AG10803 (cell line): Measurements from ENCODE around the gene SLC22A15.

Experiments
- DNase-seq: peaks from one replicate; pipeline ENCODE4 v3.0.0; 2010; ENCODE audit warnings: low read depth
- H3K4me3 ChIP-seq: 2 replicates; pipeline ENCODE4 v1.5.1; 2011; ENCODE audit warnings: mild to moderate bottlenecking, low read length, control low read depth
- TF ChIP-seq, protein P1 (sequence below): conservative IDR thresholded peaks from 2 replicates; pipeline ENCODE4 v1.5.1; 2011; ENCODE audit warnings: mild to moderate bottlenecking, low read length, control low read depth, inconsistent platforms

Gene SLC22A15

DNA sequence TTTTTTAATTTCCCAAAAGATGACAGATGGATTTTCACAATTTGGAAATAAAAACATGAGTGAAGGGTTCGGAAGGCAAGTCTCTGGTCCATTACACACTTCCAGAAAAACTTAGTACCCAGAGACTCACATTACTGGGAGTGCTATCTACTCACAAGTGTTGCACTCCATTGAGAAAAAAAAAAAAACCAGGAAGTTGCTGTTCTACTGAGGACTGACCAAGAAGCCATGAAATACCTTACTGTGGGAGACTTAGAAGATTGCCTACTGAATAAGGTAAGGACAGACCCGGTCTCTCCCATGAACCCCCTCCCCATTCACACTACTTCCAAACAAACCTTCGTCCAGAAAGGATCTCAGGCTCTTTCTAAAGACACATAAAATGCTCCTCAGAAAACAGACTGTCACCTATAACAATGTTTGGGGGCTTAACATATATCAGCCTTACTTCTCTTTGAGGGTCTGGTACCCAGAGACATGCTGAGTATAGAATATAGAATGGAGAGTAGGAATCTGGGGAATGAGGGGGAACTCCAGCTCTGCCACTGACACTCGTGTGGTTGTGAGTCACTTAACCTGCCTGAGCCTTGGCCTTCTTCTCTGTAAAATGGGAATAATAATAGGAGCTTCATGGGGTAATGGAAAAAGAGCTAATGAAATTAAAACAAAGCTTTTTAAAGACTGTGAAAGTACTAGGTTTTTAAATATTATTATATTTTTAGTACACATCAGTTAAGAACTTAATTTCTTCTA is 136.3 kb downstream of the SLC22A15 start:
- TF ChIP-seq, protein P1, sequence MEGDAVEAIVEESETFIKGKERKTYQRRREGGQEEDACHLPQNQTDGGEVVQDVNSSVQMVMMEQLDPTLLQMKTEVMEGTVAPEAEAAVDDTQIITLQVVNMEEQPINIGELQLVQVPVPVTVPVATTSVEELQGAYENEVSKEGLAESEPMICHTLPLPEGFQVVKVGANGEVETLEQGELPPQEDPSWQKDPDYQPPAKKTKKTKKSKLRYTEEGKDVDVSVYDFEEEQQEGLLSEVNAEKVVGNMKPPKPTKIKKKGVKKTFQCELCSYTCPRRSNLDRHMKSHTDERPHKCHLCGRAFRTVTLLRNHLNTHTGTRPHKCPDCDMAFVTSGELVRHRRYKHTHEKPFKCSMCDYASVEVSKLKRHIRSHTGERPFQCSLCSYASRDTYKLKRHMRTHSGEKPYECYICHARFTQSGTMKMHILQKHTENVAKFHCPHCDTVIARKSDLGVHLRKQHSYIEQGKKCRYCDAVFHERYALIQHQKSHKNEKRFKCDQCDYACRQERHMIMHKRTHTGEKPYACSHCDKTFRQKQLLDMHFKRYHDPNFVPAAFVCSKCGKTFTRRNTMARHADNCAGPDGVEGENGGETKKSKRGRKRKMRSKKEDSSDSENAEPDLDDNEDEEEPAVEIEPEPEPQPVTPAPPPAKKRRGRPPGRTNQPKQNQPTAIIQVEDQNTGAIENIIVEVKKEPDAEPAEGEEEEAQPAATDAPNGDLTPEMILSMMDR = no peak
- no peak for DNase-seq
- no peak overlapping the region for H3K4me3 ChIP-seq

DNA sequence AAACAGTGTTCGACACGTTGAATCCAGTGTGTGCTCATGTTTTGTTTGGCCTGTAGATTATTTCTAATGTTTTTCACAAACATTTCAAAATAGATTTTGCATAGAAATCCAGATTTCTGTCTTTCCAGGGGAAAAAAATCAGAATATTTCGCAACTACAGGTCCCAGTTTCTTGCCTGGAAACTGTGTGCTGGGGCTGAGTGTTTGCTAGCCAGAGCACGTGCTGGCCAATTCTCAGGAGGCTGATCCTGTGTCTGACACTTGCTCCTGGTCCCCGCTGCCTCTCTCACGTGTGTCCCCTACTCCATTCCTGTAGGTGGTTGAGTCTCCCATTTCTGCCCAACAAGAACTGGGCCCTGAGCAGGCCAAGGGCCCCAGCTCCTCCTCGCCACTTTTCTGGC is 137.3 kb downstream of the SLC22A15 start:
- TF ChIP-seq, protein P1 = no peak
- DNase-seq = no peak
- no peak overlapping the region for H3K4me3 ChIP-seq

DNA sequence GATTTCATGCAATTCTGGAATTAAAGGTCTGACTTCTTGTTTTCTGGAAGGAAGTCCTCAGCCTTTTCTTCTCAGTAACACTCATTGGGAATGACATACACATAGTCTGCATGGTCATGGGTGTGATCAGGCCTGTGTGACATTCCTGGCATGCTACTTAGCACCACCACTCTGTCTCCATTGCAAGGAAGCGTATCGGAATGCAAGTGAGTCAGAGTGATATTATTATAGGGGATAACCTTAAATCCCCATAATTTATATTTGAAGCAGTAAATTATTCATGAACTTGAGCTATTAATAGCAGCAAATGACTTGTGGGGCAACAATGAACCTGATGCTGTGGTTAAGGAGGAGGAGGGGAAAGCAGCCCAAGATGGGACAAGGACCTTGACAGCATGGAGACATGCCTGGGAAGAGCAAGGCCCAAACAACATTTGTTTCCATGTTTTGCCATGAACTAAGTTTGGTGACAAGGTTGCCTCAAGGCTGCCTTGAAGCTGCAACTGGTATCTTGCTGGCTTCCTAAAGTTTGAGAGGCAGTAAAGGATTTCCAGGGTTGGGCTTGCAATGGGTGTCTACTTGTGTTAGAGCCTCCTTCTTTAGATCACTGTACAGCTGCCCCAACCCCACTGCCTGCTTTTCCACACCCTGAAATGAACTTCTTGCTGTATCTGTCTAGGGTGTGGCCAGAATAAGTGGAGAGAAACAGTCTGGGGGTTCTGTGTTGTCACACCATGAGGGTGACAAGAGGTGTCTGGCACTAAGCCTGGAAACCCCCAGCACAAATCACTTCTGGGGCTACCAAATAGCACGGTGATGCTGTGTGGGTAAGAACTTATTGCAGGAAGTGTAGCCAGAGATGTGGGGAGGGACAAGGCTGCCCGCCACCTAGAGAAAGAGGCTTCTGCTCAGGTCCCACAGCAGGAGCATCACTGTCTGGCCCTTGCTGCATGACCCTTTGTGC is 139.4 kb downstream of the SLC22A15 start:
- TF ChIP-seq, protein P1 = no peak
- H3K4me3 ChIP-seq = no peak overlapping the region
- DNase-seq = peak; percentile 91

DNA sequence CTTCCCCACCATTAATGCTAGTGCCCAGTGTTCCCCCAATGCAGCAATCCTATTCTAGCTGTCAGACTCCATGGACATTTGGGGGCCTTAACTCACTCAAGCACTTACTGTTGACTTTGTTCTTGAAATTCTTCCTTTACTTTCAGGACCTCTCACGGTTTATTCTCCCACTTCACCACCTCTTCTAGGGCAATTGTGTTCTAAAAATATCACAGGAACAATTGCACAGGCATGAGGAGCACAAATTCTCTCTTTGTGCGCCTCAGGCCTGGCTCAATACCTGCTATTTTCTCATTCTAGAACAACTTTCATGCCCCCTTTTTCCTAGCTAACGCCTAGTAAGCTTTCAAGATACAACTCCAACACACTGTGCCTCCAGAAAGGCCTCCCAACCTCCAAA is 142.2 kb downstream of the SLC22A15 start:
- TF ChIP-seq, protein P1 = no peak
- H3K4me3 ChIP-seq = no peak overlapping the region

More for the DNA sequence above, 142.2 kb downstream of the SLC22A15 start:
- no peak for DNase-seq
